Large intestine (tissue), 3 donors: ENCODE results near the gene KIF3C. TPM values are rescaled to one million over a fixed set of nuclear protein-coding genes. Genes with fewer than 3 reads are reported as not detected.

Experiments used
- DNase-seq, 2 donors: peaks; one replicate each; pipeline versions ENCODE4 v3.0.0 to v3.0.0-alpha.2; 2013
- H3K27ac ChIP-seq: one replicate; pipeline ENCODE4 v1.5.1; 2013; ENCODE audit warnings: low read length
- H3K27me3 ChIP-seq: 2 replicates; pipeline ENCODE4 v1.6.1; 2013; ENCODE audit warnings: low read length; ENCODE audit not compliant: control insufficient read depth, insufficient read depth
- H3K36me3 ChIP-seq: 2 replicates; pipeline ENCODE4 v1.6.1; 2013; ENCODE audit warnings: low read length; ENCODE audit not compliant: control insufficient read depth, insufficient read depth
- H3K4me1 ChIP-seq: one replicate; pipeline ENCODE4 v1.6.1; 2013; ENCODE audit warnings: low read length; ENCODE audit not compliant: control insufficient read depth, insufficient read depth
- H3K4me3 ChIP-seq: one replicate; pipeline ENCODE4 v1.5.1; 2013; ENCODE audit warnings: low read length
- H3K9me3 ChIP-seq: one replicate; pipeline ENCODE4 v1.6.1; 2013; ENCODE audit warnings: mild to moderate bottlenecking, low read depth, low read length, moderate library complexity; ENCODE audit not compliant: control insufficient read depth
- WGBS: methylation state at CpG from one replicate; pipeline ENCODE4 v1.1.5; 2013; ENCODE audit warnings: low lambda C conversion rate; ENCODE audit not compliant: insufficient coverage; 5-methylcytosine and 5-hydroxymethylcytosine counted together
- polyA plus RNA-seq: library from polyadenylated mRNA; unstranded; fragments of 120-200 nt; gene quantifications from one replicate; pipeline ENCODE4 v1.2.1, GENCODE V29; 2013

KIF3C gene
- polyA plus RNA-seq, 1 donor: 9.7 TPM

- no peaks in the 10 kb centered on the region for H3K36me3 ChIP-seq
- DNase-seq: no peak
- WGBS: 88% methylated on average over 1 of the region's 1 CpG
- no peaks in the 10 kb centered on the region for H3K9me3 ChIP-seq
- H3K27ac ChIP-seq: no peak overlapping the region
- no peaks in the 10 kb centered on the region for H3K27me3 ChIP-seq
- no peak overlapping the region for H3K4me3 ChIP-seq
- peaks cover 42% of the 10 kb centered on the region for H3K4me1 ChIP-seq
These were observed 31.4 kb upstream of the KIF3C start for GRCh38 chr2:26013668-26014067.

DNA sequence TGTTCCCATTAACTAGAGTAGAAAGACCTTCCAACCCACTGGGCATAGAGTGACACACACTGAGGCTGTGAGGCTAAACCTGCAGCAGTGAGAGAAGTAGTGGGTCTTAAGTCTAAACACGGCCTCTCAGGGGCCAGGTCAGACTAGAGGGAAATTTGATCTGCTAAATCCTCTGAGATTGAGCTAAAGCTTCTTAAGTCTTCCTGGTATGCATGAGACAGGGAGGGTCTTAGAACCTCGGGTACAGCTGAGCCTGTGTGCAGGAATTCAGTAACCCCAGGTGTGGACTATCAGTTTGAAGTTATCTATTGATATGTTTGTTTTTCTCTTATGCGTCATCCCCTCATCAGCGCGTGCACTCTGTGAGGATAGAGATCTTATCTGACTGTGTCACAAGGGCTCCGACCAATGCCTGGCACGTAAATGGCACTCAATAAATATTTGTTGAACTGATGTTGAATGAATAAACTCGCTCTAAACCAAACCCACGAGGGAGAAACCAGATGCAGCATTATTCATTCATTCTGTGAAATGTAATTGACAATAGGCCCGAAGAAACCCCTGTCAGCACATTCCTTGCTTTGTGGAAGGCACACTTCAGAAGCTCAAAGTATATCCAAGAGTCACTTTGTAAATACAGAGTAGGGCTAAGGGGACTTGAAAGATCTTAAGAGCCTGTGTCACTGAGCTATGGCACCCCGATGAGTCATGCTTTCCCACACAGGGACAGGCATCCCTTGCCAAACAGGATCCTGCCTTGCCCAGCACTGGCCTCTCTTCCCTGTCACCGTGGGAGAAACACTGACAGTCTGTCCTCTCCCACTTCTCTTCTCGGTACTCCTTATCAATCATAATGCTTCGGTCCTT lies 29.9 kb upstream of the KIF3C start:
- Histone ChIP-seq H3K4me3 (no peak overlapping the region), H3K36me3 (no peaks in the 10 kb centered on the region), H3K4me1 (peaks cover 28% of the 10 kb centered on the region), H3K27me3 (no peaks in the 10 kb centered on the region), H3K9me3 (no peaks in the 10 kb centered on the region), H3K27ac (peak overlapping the region; percentile 79)
- DNase-seq: peak; percentile 88 to 92
- WGBS: 20% methylated on average over 3 of the region's 14 CpGs

- H3K27me3 ChIP-seq: no peaks in the 10 kb centered on the region
- peak overlapping the region; percentile 79 for H3K27ac ChIP-seq
- peak in 1 of 2 donors; percentile 31 for DNase-seq
- H3K36me3 ChIP-seq: no peaks in the 10 kb centered on the region
- H3K9me3 ChIP-seq: no peaks in the 10 kb centered on the region
- no peak overlapping the region for H3K4me3 ChIP-seq
- WGBS: 0% methylated on average over 1 of the region's 6 CpGs
- H3K4me1 ChIP-seq: peaks cover 26% of the 10 kb centered on the region
These were observed 29.3 kb upstream of the KIF3C start for GRCh38 chr2:26011609-26011989.

- Histone ChIP-seq H3K27ac (no peak overlapping the region), H3K4me3 (no peak overlapping the region), H3K27me3 (no peaks in the 10 kb centered on the region), H3K36me3 (no peaks in the 10 kb centered on the region), H3K4me1 (peaks cover 26% of the 10 kb centered on the region), H3K9me3 (no peaks in the 10 kb centered on the region)
- WGBS: 100% methylated on average over 1 of the region's 3 CpGs
- DNase-seq: no peak
These were observed 28.6 kb upstream of the KIF3C start for GRCh38 chr2:26010943-26011342.

DNA sequence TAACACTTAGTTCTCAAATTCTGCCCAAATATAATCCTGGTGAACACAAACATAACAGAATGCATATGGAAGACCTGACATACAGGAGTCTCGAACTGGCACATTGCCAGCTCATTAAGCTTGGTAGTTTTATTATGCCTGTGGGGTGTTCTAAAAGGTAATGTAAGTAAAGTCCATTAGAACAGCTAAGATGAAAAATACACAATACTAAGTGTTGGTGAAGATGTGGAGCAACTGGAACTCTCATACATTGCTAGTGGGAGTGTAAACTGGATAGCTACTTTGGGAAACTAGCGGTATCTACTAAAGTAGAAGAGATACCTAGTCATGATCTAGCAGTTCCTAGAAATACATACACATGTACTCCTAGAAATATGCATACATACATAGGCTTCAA lies 27.3 kb upstream of the KIF3C start:
- Histone ChIP-seq H3K27ac (peak overlapping the region; percentile 36), H3K4me1 (peaks cover 26% of the 10 kb centered on the region), H3K36me3 (no peaks in the 10 kb centered on the region), H3K9me3 (no peaks in the 10 kb centered on the region), H3K4me3 (no peak overlapping the region), H3K27me3 (no peaks in the 10 kb centered on the region)
- no peak for DNase-seq
- WGBS: 100% methylated on average over 1 of the region's 2 CpGs

DNA sequence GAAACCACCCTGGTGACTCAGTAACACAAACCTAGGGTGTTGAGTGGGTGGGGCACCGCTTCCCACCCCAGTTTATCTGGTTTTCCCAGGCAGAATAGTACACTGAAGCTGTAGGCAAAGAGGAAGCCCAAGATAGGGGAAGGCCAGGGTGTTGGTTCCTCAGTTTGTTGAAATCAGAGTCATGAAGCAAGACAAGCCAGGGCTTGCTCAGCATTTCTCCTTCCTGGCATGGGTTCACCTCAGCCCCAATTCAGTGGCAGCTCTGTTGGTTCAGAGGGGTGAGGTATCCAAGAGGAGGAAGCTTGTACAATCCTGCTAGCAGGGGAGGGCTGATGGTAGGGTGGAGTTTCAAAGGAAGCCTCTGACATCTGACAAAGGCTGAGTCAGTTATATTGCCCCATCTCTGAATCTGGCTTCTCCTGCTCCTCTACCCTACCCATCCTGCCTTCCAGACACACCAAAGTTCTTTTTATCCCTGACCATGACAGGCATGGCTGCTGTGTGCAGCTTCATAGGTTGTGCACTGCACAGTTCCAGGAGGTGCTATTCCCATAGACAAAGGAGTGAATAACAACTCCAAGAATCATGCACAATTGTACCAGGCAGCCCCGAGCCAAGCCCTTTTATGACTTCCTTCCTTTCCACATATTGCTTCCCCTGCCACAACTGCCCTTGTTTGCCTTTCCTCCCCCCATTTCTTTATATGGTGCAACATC lies 26.7 kb upstream of the KIF3C start:
- Histone ChIP-seq H3K27me3 (no peaks in the 10 kb centered on the region), H3K27ac (peak overlapping the region; percentile 36), H3K4me1 (peaks cover 26% of the 10 kb centered on the region), H3K36me3 (no peaks in the 10 kb centered on the region), H3K4me3 (no peak overlapping the region), H3K9me3 (no peaks in the 10 kb centered on the region)
- DNase-seq: peak; percentile 38 to 60
- WGBS: no CpG with 5 or more reads among the region's 2 CpGs

GRCh38 chr2:26008095-26008494 lies 25.8 kb upstream of the KIF3C start:
- H3K4me1 ChIP-seq: peaks cover 26% of the 10 kb centered on the region
- DNase-seq: no peak
- no peak overlapping the region for H3K4me3 ChIP-seq
- H3K9me3 ChIP-seq: no peaks in the 10 kb centered on the region
- WGBS: no CpG with 5 or more reads among the region's 1 CpG
- H3K36me3 ChIP-seq: no peaks in the 10 kb centered on the region
- H3K27ac ChIP-seq: no peak overlapping the region
- no peaks in the 10 kb centered on the region for H3K27me3 ChIP-seq

DNA sequence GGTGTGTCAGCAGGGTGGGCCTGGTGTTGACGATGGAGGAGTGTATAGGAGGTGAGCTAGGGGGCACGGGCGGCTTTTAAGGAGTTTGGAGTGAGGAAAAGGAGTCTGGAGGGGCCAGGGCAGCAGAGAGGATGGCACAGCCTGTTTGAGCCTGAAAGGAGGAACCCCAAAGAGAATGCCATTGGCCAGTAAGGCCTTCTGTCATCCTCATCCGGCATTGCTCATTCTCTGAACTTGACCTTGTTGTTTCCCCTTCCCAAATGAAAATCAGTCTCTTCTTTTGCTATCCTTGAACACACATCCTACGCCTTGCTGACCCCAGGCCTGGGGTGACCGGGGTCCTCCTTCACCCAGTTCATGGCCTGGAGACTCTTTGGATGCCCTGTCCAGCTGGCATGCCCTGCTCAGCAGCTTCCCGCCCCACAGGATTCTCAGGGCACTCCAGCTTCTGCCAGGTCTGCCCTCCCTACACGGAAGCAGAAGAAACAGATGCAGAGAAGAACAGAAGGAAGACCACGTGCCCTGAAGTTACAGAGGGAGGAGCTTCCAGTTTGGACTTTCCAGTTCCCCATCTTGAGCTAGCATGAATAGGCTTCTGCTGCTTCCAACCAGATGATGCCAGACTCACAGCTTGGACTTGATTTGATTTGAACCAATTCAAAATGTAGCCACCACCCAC lies 20.5 kb upstream of the KIF3C start:
- Histone ChIP-seq H3K4me3 (no peak overlapping the region), H3K27me3 (no peaks in the 10 kb centered on the region), H3K4me1 (peaks cover 30% of the 10 kb centered on the region), H3K36me3 (no peaks in the 10 kb centered on the region), H3K27ac (no peak overlapping the region), H3K9me3 (no peaks in the 10 kb centered on the region)
- no peak for DNase-seq
- WGBS: no CpG with 5 or more reads among the region's 9 CpGs

DNA sequence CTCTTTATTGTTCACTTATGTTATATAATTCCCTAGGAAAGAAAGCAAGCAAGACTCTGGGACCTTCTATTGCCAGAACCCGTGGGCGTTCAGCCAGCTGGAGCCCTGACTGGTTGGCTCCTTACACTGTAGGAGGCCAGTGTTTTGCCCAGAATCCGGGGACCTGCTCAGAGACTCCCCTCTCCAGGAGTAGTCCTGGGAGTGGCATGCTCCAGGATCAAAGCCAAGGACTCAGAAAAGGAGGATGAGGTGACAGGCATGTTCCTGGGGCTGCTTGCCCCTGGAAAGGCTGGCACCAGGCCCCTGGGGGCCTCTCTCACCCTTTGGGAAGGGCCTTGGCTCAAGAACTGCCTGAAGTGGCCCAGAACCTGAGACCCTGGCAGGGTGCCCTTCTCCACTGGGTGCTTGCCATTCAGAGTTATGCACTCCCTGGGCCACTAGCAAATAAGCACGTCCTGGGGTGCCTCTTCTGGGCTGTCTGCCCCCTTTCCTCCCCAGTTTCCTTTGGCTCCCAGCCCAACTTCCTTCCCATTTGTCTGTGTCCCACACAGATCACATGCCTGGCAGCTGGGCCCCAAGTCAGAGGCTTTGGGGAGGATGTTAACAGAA lies 19.6 kb upstream of the KIF3C start:
- Histone ChIP-seq H3K27me3 (no peaks in the 10 kb centered on the region), H3K9me3 (no peaks in the 10 kb centered on the region), H3K4me3 (no peak overlapping the region), H3K36me3 (no peaks in the 10 kb centered on the region), H3K27ac (no peak overlapping the region), H3K4me1 (peaks cover 32% of the 10 kb centered on the region)
- 60% methylated on average over 1 of the region's 4 CpGs for WGBS
- peak in 1 of 2 donors; percentile 24 for DNase-seq

DNA sequence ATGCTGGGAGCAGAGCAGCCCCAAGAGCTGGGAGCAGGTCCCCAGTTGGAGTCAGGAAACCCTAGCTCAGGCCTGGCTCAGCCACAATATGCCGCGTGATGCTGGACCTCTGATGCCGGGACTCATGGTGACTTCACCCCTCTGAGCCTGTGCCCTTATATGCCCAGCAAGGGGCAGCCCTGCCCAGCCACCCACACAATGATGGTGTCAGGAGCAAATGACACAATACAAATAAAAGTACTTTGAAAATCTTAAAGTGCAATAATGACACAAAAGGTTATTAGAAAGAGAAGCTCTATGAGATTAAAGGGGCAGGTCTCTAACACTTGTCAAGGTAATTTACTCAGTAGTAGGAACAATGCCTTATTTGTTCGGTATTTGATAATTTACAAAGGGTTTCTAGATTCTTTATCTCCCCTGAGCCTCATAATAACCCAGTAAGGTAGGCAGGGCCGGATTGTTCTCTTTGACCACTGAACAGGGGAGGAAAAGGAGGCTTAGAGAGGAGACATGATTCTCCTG lies 18.3 kb upstream of the KIF3C start:
- Histone ChIP-seq H3K36me3 (no peaks in the 10 kb centered on the region), H3K4me3 (no peak overlapping the region), H3K27me3 (no peaks in the 10 kb centered on the region), H3K4me1 (peaks cover 32% of the 10 kb centered on the region), H3K27ac (peak overlapping the region; percentile 4), H3K9me3 (no peaks in the 10 kb centered on the region)
- WGBS: no CpG with 5 or more reads among the region's 5 CpGs
- DNase-seq: peak in 1 of 2 donors; percentile 62
